GM12872 (cell line): ENCODE results near the gene DMPK.

Experiments
- CTCF ChIP-seq: IDR thresholded peaks from 3 replicates; pipeline ENCODE4 v1.5.1; 2011; ENCODE audit warnings: low read depth, mild to moderate bottlenecking, low read length, moderate library complexity; ENCODE audit not compliant: insufficient read depth

DMPK gene

DNA sequence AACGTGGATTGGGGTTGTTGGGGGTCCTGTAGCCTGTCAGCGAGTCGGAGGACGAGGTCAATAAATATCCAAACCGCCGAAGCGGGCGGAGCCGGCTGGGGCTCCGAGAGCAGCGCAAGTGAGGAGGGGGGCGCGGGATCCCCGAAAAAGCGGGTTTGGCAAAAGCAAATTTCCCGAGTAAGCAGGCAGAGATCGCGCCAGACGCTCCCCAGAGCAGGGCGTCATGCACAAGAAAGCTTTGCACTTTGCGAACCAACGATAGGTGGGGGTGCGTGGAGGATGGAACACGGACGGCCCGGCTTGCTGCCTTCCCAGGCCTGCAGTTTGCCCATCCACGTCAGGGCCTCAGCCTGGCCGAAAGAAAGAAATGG, 12.5 kb downstream of the DMPK start:
- no peak for TF ChIP-seq CTCF

DNA sequence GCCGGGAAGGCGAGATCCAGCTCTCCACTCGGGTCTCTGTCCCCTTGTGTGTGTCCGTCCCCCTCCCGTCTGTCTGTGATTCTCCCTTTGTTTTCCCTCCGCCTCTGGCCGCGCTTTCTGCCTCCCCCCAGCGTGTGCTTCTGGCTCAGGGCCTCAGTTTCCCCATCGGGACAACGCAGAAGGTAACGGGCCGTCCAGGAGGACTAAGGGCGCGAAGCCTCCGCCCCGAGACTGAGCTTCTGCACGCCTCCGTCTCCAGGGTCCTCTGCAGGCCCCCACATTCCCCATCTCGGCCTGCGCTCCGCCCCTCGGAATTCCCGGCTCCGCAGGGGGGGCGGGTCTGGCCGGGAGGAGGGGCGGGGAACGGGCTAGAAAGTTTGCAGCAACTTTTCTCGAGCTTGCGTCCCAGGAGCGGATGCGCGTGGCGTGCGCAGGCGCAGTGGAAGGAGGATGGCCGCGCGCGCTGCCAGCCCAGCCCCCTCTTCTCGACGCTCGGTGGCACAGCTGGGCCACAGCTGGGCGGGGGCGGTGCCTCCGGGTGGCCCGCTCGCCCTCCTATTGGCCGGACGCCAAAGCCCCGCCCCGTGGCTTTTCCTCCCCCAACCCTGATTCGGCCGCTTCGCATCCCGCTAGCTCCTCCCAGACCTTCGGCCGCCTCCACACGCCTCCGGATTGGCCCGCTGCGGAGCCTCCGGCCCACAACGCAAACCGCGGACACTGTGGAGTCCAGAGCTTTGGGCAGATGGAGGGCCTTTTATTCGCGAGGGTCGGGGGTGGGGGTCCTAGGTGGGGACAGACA, 13.1 kb downstream of the DMPK start, which contains the start of gene SIX5:
Gene SIX5 (minus strand): TSS at position 269 of the 799 bp plus-strand sequence. CDS start 408 bp downstream, outside the sequence.
- no peak for TF ChIP-seq CTCF

DNA sequence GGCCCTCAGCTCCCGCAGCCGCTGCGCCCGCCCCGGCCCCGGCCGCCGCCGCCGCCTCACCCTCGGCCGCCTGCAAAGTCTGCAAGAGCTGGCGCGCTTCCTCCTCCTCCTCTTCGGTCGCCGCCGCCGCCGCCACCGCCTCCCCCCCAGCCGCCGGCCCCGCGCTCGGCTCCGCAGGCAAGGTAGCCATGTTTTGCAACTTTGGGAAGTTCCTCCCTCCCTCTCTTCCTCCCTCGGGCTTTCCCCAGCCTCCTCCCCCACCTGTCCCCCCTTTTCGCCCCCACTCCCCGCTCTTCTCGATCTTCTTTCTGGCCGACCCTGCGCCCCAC, 13.7 kb downstream of the DMPK start:
- no peak for TF ChIP-seq CTCF

DNA sequence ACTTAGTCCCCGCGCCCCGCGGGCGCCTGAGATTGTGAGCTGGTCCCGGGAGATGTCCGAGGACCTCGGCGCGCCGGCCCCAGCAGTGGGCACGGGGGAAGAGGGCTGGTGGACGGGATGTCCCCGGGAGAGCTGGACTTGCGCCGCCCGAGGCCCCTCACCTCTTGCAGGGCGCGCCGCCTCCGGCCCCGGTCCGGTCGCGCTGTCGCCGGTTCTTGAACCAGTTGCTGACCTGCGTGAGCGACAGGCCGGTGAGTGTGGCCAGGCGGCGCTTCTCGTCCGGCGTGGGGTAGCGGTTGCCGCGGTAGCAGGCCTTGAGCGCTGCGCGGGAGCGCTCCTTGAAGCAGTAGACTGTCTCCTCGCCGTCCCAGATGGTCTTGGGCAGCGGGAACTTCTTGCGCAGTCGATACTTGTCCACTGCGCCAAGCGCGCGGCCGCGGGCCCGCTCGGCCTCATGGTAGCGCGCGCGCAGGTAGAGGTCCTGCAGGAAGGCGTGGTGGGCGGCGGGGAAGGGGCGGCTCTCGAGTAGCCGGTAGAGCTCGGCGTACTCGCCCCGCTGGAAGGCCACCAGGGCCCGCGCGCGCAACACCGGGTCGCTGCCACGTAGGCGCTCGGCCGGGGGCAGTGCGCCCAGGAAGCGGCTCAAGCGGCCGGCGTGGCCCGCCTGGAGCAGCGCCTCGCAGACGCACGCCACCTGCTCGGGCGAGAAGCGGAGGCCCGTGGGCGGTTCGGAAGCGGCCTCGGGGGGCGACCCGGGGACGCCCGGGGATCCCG, 14.2 kb downstream of the DMPK start:
- no peak for TF ChIP-seq CTCF

- no peak for TF ChIP-seq CTCF
Observed at GRCh38 chr19:45767410-45767880, 14.8 kb downstream of the DMPK start.

DNA sequence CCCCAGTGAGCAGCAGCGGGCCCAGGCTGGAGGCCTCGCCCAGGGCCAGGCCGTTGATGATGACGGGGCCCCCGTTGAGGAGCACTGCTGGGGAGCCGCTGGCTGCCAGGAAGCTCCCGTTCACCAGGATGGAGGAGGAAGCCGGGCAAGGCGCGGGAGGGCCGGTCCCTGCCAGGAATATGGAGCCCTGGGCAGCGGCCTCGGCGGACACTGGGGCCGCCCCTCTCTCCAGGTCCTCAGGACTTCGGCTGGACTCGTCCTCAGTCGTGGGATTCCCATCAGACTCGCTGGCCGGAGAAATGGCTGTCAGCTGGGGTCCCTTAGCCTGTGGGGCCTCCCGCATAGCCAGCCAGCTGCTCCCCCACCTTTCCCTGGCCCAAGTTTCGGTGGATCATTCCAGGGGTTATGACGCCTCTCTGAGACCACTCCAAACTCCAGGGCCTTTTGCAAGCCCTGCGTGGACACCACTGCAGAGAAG, 15.4 kb downstream of the DMPK start:
- no peak for TF ChIP-seq CTCF

- no peak for TF ChIP-seq CTCF
Observed at GRCh38 chr19:45766296-45766868, 15.9 kb downstream of the DMPK start.
